ENCODE measurements around the gene PRCP. TPM values are rescaled to one million over a fixed set of nuclear protein-coding genes. Genes with fewer than 3 reads are reported as not detected.

PRCP gene
- total and polyA plus RNA-seq, 2 donors (not counting 3 experiments of a cell fraction or from before 2014, with no cell fraction given), result 170 to 277 TPM

- dilution Hi-C loops (cut with MboI; ENCODE audit: extremely low pct_ligation_motif_present, low sequenced_read_pairs) (no loop called here), intact Hi-C loops (cut with micrococcal nuclease) (no loop called here)
- H2AFZ ChIP-seq (ENCODE audit: low read depth, low read length), result no peak overlapping the region
- no peaks in the 10 kb centered on the region for H4K20me1 ChIP-seq (replicated peaks; ENCODE audit: control insufficient read depth, extremely low read depth, insufficient read depth, low read length)
- H3K79me2 ChIP-seq (ENCODE audit: control insufficient read depth, insufficient read depth, low read length), result no peaks in the 10 kb centered on the region
- H3K4me1 ChIP-seq (ENCODE audit: control insufficient read depth, extremely low read depth, insufficient read depth, low read length), result peaks cover 43% of the 10 kb centered on the region
- POLR2A ChIA-PET, result no interaction called here
- CTCF ChIA-PET, result interaction anchor here (0.9 to 1.7 kb wide), 2 partner anchors 16 to 75 kb away, joined by 4 read pairs; no protein-coding TSS in a partner anchor
- TF ChIP-seq GATA2 (IDR thresholded peaks at IDR 0.05; ENCODE audit: insufficient read depth, insufficient read length, low read depth, low read length), result no peak
- TF ChIP-seq JUN (IDR thresholded peaks at IDR 0.05; ENCODE audit: borderline replicate concordance, insufficient read depth, insufficient read length, low read depth), result no peak
- no peak for TF ChIP-seq MYC (IDR thresholded peaks at IDR 0.05; ENCODE audit: low read depth, low read length)
- TF ChIP-seq POLR2AphosphoS5 (IDR thresholded peaks at IDR 0.05; ENCODE audit: insufficient read depth, low read depth, low read length), result no peak
- no peak for TF ChIP-seq EZH2 (IDR thresholded peaks at IDR 0.05; ENCODE audit: borderline replicate concordance, low read depth, low read length, severe bottlenecking)
- TF ChIP-seq POLR2A (IDR thresholded peaks at IDR 0.05; ENCODE audit: low read depth, low read length), result no peak
- no peak for TF ChIP-seq MAX (IDR thresholded peaks at IDR 0.05; ENCODE audit: insufficient read depth, insufficient read length)
- no peak for TF ChIP-seq CTCF (IDR thresholded peaks at IDR 0.05; ENCODE audit: extremely low read depth in 1 of 2, insufficient read depth in 1 of 2, low read depth in 1 of 2, low read length in 2 of 2)
- TF ChIP-seq FOS (IDR thresholded peaks at IDR 0.05; ENCODE audit: borderline replicate concordance, insufficient read depth, low read length), result no peak
- no peak overlapping the region for H3K9ac ChIP-seq (replicated peaks; ENCODE audit: extremely low read depth, insufficient read depth, low read length)
- DNase-seq (ENCODE audit: low read depth, low spot score) (no peak), FAIRE-seq (peak; percentile 31)
- no peaks in the 10 kb centered on the region for H3K9me3 ChIP-seq (replicated peaks; ENCODE audit: control insufficient read depth, insufficient read depth, low read length)
- H3K27ac ChIP-seq (ENCODE audit: insufficient read depth, low read depth, low read length), result no peak overlapping the region
- no peak overlapping the region for H3K4me3 ChIP-seq (replicated peaks in 1 of 3; ENCODE audit: insufficient read depth in 1 of 3, low read depth in 1 of 3, low read length in 3 of 3)
- no peaks in the 10 kb centered on the region for H3K36me3 ChIP-seq (ENCODE audit: control insufficient read depth in 2 of 2, extremely low read depth in 1 of 2, insufficient read depth in 2 of 2, low read length in 2 of 2)
- H3K27me3 ChIP-seq (ENCODE audit: control insufficient read depth in 2 of 2, insufficient read depth in 2 of 2, low read length in 2 of 2), result no peaks in the 10 kb centered on the region
- H3K4me2 ChIP-seq (ENCODE audit: insufficient read depth, low read length), result no peak overlapping the region
- BruUV-seq (replicated peaks), result no TSS peak
- H3K9me1 ChIP-seq (replicated peaks; ENCODE audit: control insufficient read depth, extremely low read depth, insufficient read depth, low read length), result no peaks in the 10 kb centered on the region
Observed at GRCh38 chr11:82791779-82792178, 108.5 kb downstream of the PRCP start.

Data from endothelial cell of umbilical vein (primary cell).